Measurements from ENCODE around the gene OR6S1.
"Not testable (repeated sequence)": the region's sequence is repeated elsewhere in the genome, so short reads cannot be mapped to it uniquely, and the experiment has no call there.

OR6S1 gene

GRCh38 chr14:20667957-20668356, 26.5 kb upstream of the OR6S1 start:
- DNase-seq: no peak

GRCh38 chr14:20666400-20666961, 25.0 kb upstream of the OR6S1 start:
- DNase-seq: not testable (repeated sequence)

GRCh38 chr14:20662968-20663732, 21.7 kb upstream of the OR6S1 start:
- DNase-seq: peak; percentile 17

GRCh38 chr14:20661197-20661596, 19.7 kb upstream of the OR6S1 start:
- no peak for DNase-seq

GRCh38 chr14:20659813-20660395, 18.4 kb upstream of the OR6S1 start:
- DNase-seq: no peak

GRCh38 chr14:20659336-20659735, 17.8 kb upstream of the OR6S1 start:
- no peak for DNase-seq

GRCh38 chr14:20658246-20658645, 16.8 kb upstream of the OR6S1 start:
- DNase-seq: no peak

GRCh38 chr14:20657216-20658211, 16.0 kb upstream of the OR6S1 start:
- DNase-seq: no peak

- DNase-seq: no peak
Measured at GRCh38 chr14:20656274-20656673, 14.8 kb upstream of the OR6S1 start.

GRCh38 chr14:20655851-20656250, 14.4 kb upstream of the OR6S1 start:
- DNase-seq: no peak

- no peak for DNase-seq
Measured at GRCh38 chr14:20652996-20653975, 11.8 kb upstream of the OR6S1 start.

- DNase-seq: no peak
Measured at GRCh38 chr14:20645481-20645880, 4.0 kb upstream of the OR6S1 start.

GRCh38 chr14:20644520-20644919, 3.0 kb upstream of the OR6S1 start:
- no peak for DNase-seq

- not testable (repeated sequence) for DNase-seq
Measured at GRCh38 chr14:20642755-20643154, 1.3 kb upstream of the OR6S1 start.

- DNase-seq: no peak
Measured at GRCh38 chr14:20642182-20642581, 691 bp upstream of the OR6S1 start.

GRCh38 chr14:20632831-20633691, 8.4 kb downstream of the OR6S1 start:
- peak; percentile 22 for DNase-seq

GRCh38 chr14:20632448-20632830, 9.1 kb downstream of the OR6S1 start:
- DNase-seq: no peak

- no peak for DNase-seq
Measured at GRCh38 chr14:20631880-20632389, 9.6 kb downstream of the OR6S1 start.

- DNase-seq: peak; percentile 5
Measured at GRCh38 chr14:20631023-20631879, 10.2 kb downstream of the OR6S1 start.
